Chondrocyte (in vitro differentiated cells): ENCODE results near the gene CFDP1. TPM values are rescaled to one million over a fixed set of nuclear protein-coding genes. Genes with fewer than 3 reads are reported as not detected.
A peak's percentile ranks its signal among the peaks of the same experiment; 100 is the strongest.

ENCODE experiments used
- DNase-seq: peaks from one replicate; pipeline ENCODE4 v3.0.0; 2021; ENCODE audit warnings: mixed read lengths, low spot score
- H3K27ac Mint-ChIP-seq: one replicate; pipeline ENCODE4 v1.8.0; 2021; ENCODE audit warnings: mild to moderate bottlenecking, moderate library complexity, mixed read lengths; ENCODE audit not compliant: unreplicated experiment
- H3K27me3 Mint-ChIP-seq: 2 replicates; pipeline ENCODE4 v1.8.0; 2021; ENCODE audit warnings: low read depth, mixed read lengths
- H3K36me3 Mint-ChIP-seq: 2 replicates; pipeline ENCODE4 v1.8.0; 2021; ENCODE audit warnings: low read depth, mixed read lengths
- H3K4me1 Mint-ChIP-seq: 2 replicates; pipeline ENCODE4 v1.8.0; 2021; ENCODE audit warnings: low read depth, mild to moderate bottlenecking, mixed read lengths
- H3K4me3 Mint-ChIP-seq: one replicate; pipeline ENCODE4 v1.8.0; 2021; ENCODE audit warnings: mild to moderate bottlenecking, moderate library complexity, mixed read lengths; ENCODE audit not compliant: unreplicated experiment
- H3K9me3 Mint-ChIP-seq: 2 replicates; pipeline ENCODE4 v1.8.0; 2021; ENCODE audit warnings: low read depth, mixed read lengths
- CTCF ChIP-seq: fragments of 200-600 bp; sonication (generic); IDR thresholded peaks from 2 replicates; pipeline ENCODE4 v1.5.0; 2021; ENCODE audit warnings: antibody characterized with exemption, mild to moderate bottlenecking, moderate library complexity
- long read RNA-seq: library from polyadenylated mRNA; stranded (forward); transcript quantifications from one replicate; pipeline ENCODE4 v2.0.0, GENCODE V29; 2021
- total RNA-seq: library from RNA; stranded (reverse); gene quantifications from 3 replicates; pipeline ENCODE4 v1.2.1, GENCODE V29; 2021

CFDP1 gene
- 45.3 to 48.9 TPM (median 46.1 TPM) in 3 replicates for total RNA-seq
- long read RNA-seq, transcript CFDP1-201 (7 exons, 1,275 nt) = major isoform, 46 of 56 reads
- long read RNA-seq, partial matches to known transcripts = 4 of 56 reads
- long read RNA-seq, other reads (novel, unspliced or antisense) = 6 of 56 reads

GRCh38 chr16:75432828-75433731, at the start of gene CFDP1:
Gene CFDP1 (minus strand): TSS chr16:75433503. CDS start chr16:75433352, 151 bp downstream.
- Mint-ChIP-seq H3K9me3 (no peaks in the 10 kb centered on the region), H3K4me3 (peak within 1 kb of the TSS; percentile 79), H3K27me3 (no peaks in the 10 kb centered on the region), H3K27ac (peak within 1 kb of the TSS; percentile 98), H3K4me1 (peaks cover 41% of the 10 kb centered on the region), H3K36me3 (peaks cover 1% of the 10 kb centered on the region)
- TF ChIP-seq CTCF = peak; percentile 21
- peak; percentile 98 for DNase-seq

DNA sequence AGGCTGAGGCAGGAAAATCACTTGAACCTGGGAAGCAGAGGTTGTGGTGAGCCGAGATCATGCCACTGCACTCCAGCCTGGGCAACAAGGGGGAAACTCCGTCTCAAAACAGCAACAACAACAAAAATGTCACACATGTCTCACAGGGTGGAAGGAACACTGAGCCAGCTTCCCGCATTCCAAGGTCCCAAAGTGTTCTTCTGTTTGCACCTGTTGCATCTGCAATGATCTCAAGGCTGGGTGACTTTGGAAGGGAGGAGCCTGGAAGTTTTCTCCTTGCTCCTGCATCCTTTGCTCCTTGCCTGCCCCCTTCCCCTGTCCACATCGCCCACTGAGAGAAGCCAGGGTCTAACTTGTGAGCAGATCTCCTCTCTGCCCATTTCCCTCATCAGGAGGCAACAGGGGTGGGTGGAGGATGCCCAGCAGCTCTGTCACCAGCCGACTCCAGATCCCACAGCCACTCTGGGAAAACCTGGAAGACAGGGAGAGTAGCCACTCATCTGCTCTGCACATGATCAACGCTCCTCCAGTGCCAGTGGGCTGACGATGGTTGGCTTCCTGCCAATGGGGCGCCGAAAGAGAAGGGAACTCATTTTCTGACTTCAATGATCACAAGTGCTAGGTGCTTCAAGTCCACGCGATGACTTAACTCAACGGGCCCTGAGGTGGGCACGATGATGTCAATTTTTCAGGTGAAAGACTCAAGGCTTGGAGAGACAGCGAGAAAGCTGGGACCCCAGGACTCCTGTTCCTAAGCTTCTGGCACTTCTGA, 49.3 kb upstream of the CFDP1 start:
- Mint-ChIP-seq H3K4me3 (no peak overlapping the region), H3K27ac (no peak overlapping the region), H3K4me1 (no peaks in the 10 kb centered on the region), H3K9me3 (no peaks in the 10 kb centered on the region), H3K36me3 (peaks cover 2% of the 10 kb centered on the region), H3K27me3 (no peaks in the 10 kb centered on the region)
- TF ChIP-seq CTCF = no peak
- DNase-seq = no peak

DNA sequence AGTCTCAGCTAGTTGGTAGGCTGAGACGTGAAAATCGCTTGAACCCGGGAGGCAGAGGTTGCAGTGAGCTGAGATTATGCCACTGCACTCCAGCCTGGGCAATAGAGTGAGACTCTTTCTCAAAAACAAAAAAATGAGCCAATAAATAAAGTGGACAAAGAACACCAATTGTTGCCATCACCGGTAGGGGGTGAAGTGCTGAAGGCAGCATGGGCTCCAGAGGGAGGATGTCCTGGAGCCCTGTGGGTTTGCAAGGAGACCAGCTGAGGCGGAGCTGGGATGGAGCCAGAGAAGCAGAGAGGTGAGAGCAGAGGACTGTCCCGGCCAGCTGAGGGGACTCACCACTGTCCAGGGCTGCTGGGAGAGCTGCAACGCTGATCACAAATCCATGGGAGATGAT, 48.2 kb upstream of the CFDP1 start:
- Mint-ChIP-seq H3K9me3 (no peaks in the 10 kb centered on the region), H3K36me3 (peaks cover 2% of the 10 kb centered on the region), H3K4me3 (no peak overlapping the region), H3K27me3 (no peaks in the 10 kb centered on the region), H3K27ac (no peak overlapping the region), H3K4me1 (no peaks in the 10 kb centered on the region)
- no peak for DNase-seq
- no peak for TF ChIP-seq CTCF

GRCh38 chr16:75479421-75479990, 46.2 kb upstream of the CFDP1 start:
- H3K27me3 Mint-ChIP-seq = no peaks in the 10 kb centered on the region
- no peaks in the 10 kb centered on the region for H3K9me3 Mint-ChIP-seq
- H3K4me1 Mint-ChIP-seq = no peaks in the 10 kb centered on the region
- H3K27ac Mint-ChIP-seq = no peak overlapping the region
- H3K36me3 Mint-ChIP-seq = peaks cover 2% of the 10 kb centered on the region
- no peak overlapping the region for H3K4me3 Mint-ChIP-seq
- no peak for DNase-seq
- no peak for TF ChIP-seq CTCF
